PC-9 (cell line): ENCODE data around the gene MYH3. TPM values are rescaled to one million over a fixed set of nuclear protein-coding genes. Genes with fewer than 3 reads are reported as not detected.
A peak's percentile ranks its signal among the peaks of the same experiment; 100 is the strongest.

Experiments
- BruUV-seq: library from RNA; stranded (reverse); fragments of 400-500 nt; replicated peaks from 2 replicates; lab custom pipeline; 2021; lab: Mats Ljungman, UMichigan
- CTCF ChIA-PET: fragments of 300-600 bp; sonication (Branson Sonifier 250); formaldehyde crosslinking; loops from one replicate; lab custom pipeline; 2022; ENCODE audit warnings: antibody characterized with exemption; lab: Charles Lee
- POLR2A ChIA-PET: fragments of 300-600 bp; sonication (Branson Sonifier 250); formaldehyde crosslinking; loops from one replicate; lab custom pipeline; 2022; ENCODE audit warnings: antibody characterized with exemption; ENCODE audit not compliant: unreplicated experiment; lab: Charles Lee
- DNase-seq, 2 experiments: peaks; one replicate each; pipeline versions ENCODE4 v3.0.0 to v3.0.0-alpha.2; 2015 to 2022; ENCODE audit warnings: mixed read lengths in 1 of 2
- H2AFZ ChIP-seq: fragments of 200-600 bp; sonication (generic); 2 replicates; pipeline ENCODE4 v1.8.1; 2017; ENCODE audit warnings: antibody characterized with exemption
- H3F3A ChIP-seq: fragments of 200-600 bp; sonication (generic); 2 replicates; pipeline ENCODE4 v1.8.1; 2017; ENCODE audit warnings: antibody characterized with exemption, mild to moderate bottlenecking, low read depth; ENCODE audit not compliant: insufficient read depth
- H3K27ac ChIP-seq: fragments of 200-600 bp; sonication (generic); 2 replicates; pipeline ENCODE4 v1.6.1; 2016; ENCODE audit warnings: mixed run types
- H3K27me3 ChIP-seq: fragments of 200-600 bp; sonication (generic); 2 replicates; pipeline ENCODE4 v1.6.1; 2016; ENCODE audit warnings: low read depth, mixed run types; ENCODE audit not compliant: insufficient read depth
- H3K36me3 ChIP-seq: fragments of 200-600 bp; sonication (generic); 2 replicates; pipeline ENCODE4 v1.6.1; 2016; ENCODE audit warnings: low read depth, mixed run types
- H3K4me1 ChIP-seq: fragments of 200-600 bp; sonication (generic); replicated peaks from 2 replicates; pipeline ENCODE4 v1.6.1; 2016; ENCODE audit warnings: mixed run types; ENCODE audit not compliant: insufficient read depth
- H3K4me2 ChIP-seq: fragments of 200-600 bp; sonication (generic); 2 replicates; pipeline ENCODE4 v1.6.1; 2017; ENCODE audit warnings: mixed run types
- H3K4me3 ChIP-seq: fragments of 200-600 bp; sonication (generic); 2 replicates; pipeline ENCODE4 v1.6.1; 2016; ENCODE audit warnings: mixed run types
- H3K79me2 ChIP-seq: fragments of 200-600 bp; sonication (generic); 2 replicates; pipeline ENCODE4 v1.6.1; 2017; ENCODE audit warnings: low read depth, mixed run types
- H3K9me2 ChIP-seq: fragments of 200-600 bp; sonication (generic); 2 replicates; pipeline ENCODE4 v1.8.1; 2017; ENCODE audit warnings: mild to moderate bottlenecking; ENCODE audit not compliant: insufficient read depth
- H3K9me3 ChIP-seq: fragments of 200-600 bp; sonication (generic); 2 replicates; pipeline ENCODE4 v1.8.1; 2016; ENCODE audit warnings: low read depth; ENCODE audit not compliant: insufficient read depth
- H4K20me1 ChIP-seq: fragments of 200-600 bp; sonication (generic); 2 replicates; pipeline ENCODE4 v1.8.1; 2017; ENCODE audit not compliant: insufficient read depth
- CTCF ChIP-seq: fragments of 200-600 bp; sonication (generic); conservative IDR thresholded peaks from 2 replicates; pipeline ENCODE4 v1.6.1; 2017; ENCODE audit warnings: mixed run types, antibody characterized with exemption, mild to moderate bottlenecking, moderate library complexity
- EZH2 ChIP-seq: fragments of 200-600 bp; sonication (generic); IDR thresholded peaks from 2 replicates; pipeline ENCODE4 v1.8.0; 2017; ENCODE audit warnings: antibody characterized with exemption, low read depth
- intact Hi-C: fragments of 100-400 bp; cut with micrococcal nuclease; formaldehyde crosslinking; loops from one replicate; pipeline ENCODE4 v1.10.0; 2022; ENCODE audit not compliant: unreplicated experiment
- total RNA-seq: library from RNA; stranded (reverse); gene quantifications from 2 replicates; pipeline ENCODE4 v1.2.3, GENCODE V29; 2021

The MYH3 gene
- total RNA-seq, 1 experiment from 2014 or later, result 0.07 TPM

GRCh38 chr17:10687499-10687898, 30.4 kb upstream of the MYH3 start:
- Histone ChIP-seq H3K79me2 (no peaks in the 10 kb centered on the region), H4K20me1 (no peaks in the 10 kb centered on the region; the same call in 1 of the 2 replicates), H3K4me1 (no peaks in the 10 kb centered on the region), H3F3A (no peaks in the 10 kb centered on the region), H3K9me3 (no peaks in the 10 kb centered on the region), H3K36me3 (peaks cover 3% of the 10 kb centered on the region; the same call in 1 of the 2 replicates), H2AFZ (no peak overlapping the region), H3K4me2 (no peak overlapping the region), H3K9me2 (no peaks in the 10 kb centered on the region), H3K4me3 (no peak overlapping the region), H3K27ac (no peak overlapping the region), H3K27me3 (no peaks in the 10 kb centered on the region)
- intact Hi-C loops, result no loop called here
- TF ChIP-seq EZH2 (no peak), CTCF (no peak)
- ChIA-PET POLR2A (no interaction called here), CTCF (no interaction called here)
- no peak for DNase-seq
- BruUV-seq, result no TSS peak

- no peaks in the 10 kb centered on the region for H3K9me3 ChIP-seq
- H3K36me3 ChIP-seq, result no peaks in the 10 kb centered on the region
- no peaks in the 10 kb centered on the region for H3K4me1 ChIP-seq
- no peaks in the 10 kb centered on the region for H4K20me1 ChIP-seq
- no peaks in the 10 kb centered on the region for H3F3A ChIP-seq
- no peaks in the 10 kb centered on the region for H3K9me2 ChIP-seq
- no peak overlapping the region for H3K4me2 ChIP-seq
- H3K4me3 ChIP-seq, result no peak overlapping the region
- no peaks in the 10 kb centered on the region for H3K27me3 ChIP-seq
- TF ChIP-seq CTCF, result peak; percentile 53; the same call in 1 of the 2 replicates
- no peak for TF ChIP-seq EZH2
- POLR2A ChIA-PET, result no interaction called here
- no TSS peak for BruUV-seq
- no peaks in the 10 kb centered on the region for H3K79me2 ChIP-seq
- intact Hi-C loops, result no loop called here
- no peak overlapping the region for H2AFZ ChIP-seq
- CTCF ChIA-PET, result interaction anchor here (0.7 kb wide), 1 partner anchor 31 kb away, joined by 4 read pairs; no protein-coding TSS in a partner anchor
- DNase-seq, result no peak
- no peak overlapping the region for H3K27ac ChIP-seq
Measured at GRCh38 chr17:10683853-10684252, 26.7 kb upstream of the MYH3 start.

- Histone ChIP-seq H3K36me3 (no peaks in the 10 kb centered on the region), H3K4me1 (no peaks in the 10 kb centered on the region), H3F3A (no peaks in the 10 kb centered on the region), H3K27me3 (no peaks in the 10 kb centered on the region), H4K20me1 (no peaks in the 10 kb centered on the region), H3K27ac (no peak overlapping the region), H3K9me3 (no peaks in the 10 kb centered on the region), H3K4me2 (no peak overlapping the region), H3K4me3 (no peak overlapping the region), H3K9me2 (no peaks in the 10 kb centered on the region), H3K79me2 (no peaks in the 10 kb centered on the region), H2AFZ (no peak overlapping the region)
- POLR2A ChIA-PET, result no interaction called here
- intact Hi-C loops, result no loop called here
- BruUV-seq, result no TSS peak
- no peak for TF ChIP-seq EZH2
- TF ChIP-seq CTCF, result no peak
- DNase-seq, result no peak
- CTCF ChIA-PET, result no interaction called here
Measured at GRCh38 chr17:10681866-10682446, 24.8 kb upstream of the MYH3 start.
